HFFc6 (cell line): ENCODE data around the gene SLC25A21. TPM values are rescaled to one million over a fixed set of nuclear protein-coding genes. Genes with fewer than 3 reads are reported as not detected.
A peak's percentile ranks its signal among the peaks of the same experiment; 100 is the strongest.
"Not testable (repeated sequence)": the region's sequence is repeated elsewhere in the genome, so short reads cannot be mapped to it uniquely, and the experiment has no call there.

Experiments
- DNase-seq: peaks from one replicate; pipeline ENCODE4 v3.0.0-alpha.2; 2018
- H3K27ac Mint-ChIP-seq: 2 replicates; pipeline ENCODE4 v1.8.0; 2020; ENCODE audit warnings: mild to moderate bottlenecking, mixed read lengths
- H3K27me3 Mint-ChIP-seq: 2 replicates; pipeline ENCODE4 v1.8.0; 2021; ENCODE audit warnings: mild to moderate bottlenecking, moderate library complexity, mixed read lengths; ENCODE audit not compliant: insufficient read depth
- H3K36me3 Mint-ChIP-seq: 2 replicates; pipeline ENCODE4 v1.8.0; 2021; ENCODE audit warnings: low read depth, mixed read lengths
- H3K4me1 Mint-ChIP-seq: 2 replicates; pipeline ENCODE4 v1.8.0; 2020; ENCODE audit warnings: low read depth, mixed read lengths
- H3K4me3 Mint-ChIP-seq: 2 replicates; pipeline ENCODE4 v1.8.0; 2020; ENCODE audit warnings: mild to moderate bottlenecking, moderate library complexity, mixed read lengths
- H3K9me3 Mint-ChIP-seq: 2 replicates; pipeline ENCODE4 v1.8.0; 2020; ENCODE audit warnings: mild to moderate bottlenecking, mixed read lengths
- total RNA-seq, 6 experiments: library from RNA; stranded (reverse); fragmentation: NEBNext Ultra II Directional; extraction: Animal tissue kit (Norgen Biotek cat#: 25700); gene quantifications; 2 replicates in 1 of 6; 3 replicates in 5 of 6; pipeline ENCODE4 v1.2.3, GENCODE V29; 2021
- TF ChIP-seq, protein P1 (sequence below): fragments of 200-600 bp; sonication (generic); IDR thresholded peaks from 2 replicates; pipeline ENCODE4 v1.5.0; 2021; ENCODE audit warnings: antibody characterized with exemption, mild to moderate bottlenecking

SLC25A21 gene
- total RNA-seq, 6 experiments from 2014 or later, result 0.33 to 1.1 (median 0.47) TPM

DNA sequence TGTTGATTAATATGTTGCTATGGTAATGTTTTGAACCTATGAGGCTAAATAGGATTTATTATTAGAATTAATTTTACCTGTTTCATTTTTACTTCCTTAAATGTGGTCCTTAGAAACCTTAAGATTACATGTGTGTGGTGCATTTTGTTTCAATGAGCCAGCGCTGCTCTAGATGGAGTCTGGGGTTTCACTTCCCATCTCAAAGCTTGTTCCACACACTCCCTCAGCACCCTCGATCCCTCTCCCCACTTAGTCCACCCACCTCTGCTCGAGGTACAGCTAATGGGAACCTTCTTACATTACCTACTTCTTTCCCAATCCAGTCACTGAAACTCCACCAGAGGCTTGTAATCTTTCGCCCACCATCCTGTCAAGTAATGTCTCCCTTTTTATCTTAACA lies 305.5 kb downstream of the SLC25A21 start:
- no peak for DNase-seq
- H3K9me3 Mint-ChIP-seq, result no peaks in the 10 kb centered on the region
- peaks cover 10% of the 10 kb centered on the region for H3K27me3 Mint-ChIP-seq
- TF ChIP-seq, protein P1, sequence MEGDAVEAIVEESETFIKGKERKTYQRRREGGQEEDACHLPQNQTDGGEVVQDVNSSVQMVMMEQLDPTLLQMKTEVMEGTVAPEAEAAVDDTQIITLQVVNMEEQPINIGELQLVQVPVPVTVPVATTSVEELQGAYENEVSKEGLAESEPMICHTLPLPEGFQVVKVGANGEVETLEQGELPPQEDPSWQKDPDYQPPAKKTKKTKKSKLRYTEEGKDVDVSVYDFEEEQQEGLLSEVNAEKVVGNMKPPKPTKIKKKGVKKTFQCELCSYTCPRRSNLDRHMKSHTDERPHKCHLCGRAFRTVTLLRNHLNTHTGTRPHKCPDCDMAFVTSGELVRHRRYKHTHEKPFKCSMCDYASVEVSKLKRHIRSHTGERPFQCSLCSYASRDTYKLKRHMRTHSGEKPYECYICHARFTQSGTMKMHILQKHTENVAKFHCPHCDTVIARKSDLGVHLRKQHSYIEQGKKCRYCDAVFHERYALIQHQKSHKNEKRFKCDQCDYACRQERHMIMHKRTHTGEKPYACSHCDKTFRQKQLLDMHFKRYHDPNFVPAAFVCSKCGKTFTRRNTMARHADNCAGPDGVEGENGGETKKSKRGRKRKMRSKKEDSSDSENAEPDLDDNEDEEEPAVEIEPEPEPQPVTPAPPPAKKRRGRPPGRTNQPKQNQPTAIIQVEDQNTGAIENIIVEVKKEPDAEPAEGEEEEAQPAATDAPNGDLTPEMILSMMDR, result no peak
- H3K27ac Mint-ChIP-seq, result no peak overlapping the region
- H3K36me3 Mint-ChIP-seq, result no peaks in the 10 kb centered on the region
- no peak overlapping the region for H3K4me3 Mint-ChIP-seq
- no peaks in the 10 kb centered on the region for H3K4me1 Mint-ChIP-seq

DNA sequence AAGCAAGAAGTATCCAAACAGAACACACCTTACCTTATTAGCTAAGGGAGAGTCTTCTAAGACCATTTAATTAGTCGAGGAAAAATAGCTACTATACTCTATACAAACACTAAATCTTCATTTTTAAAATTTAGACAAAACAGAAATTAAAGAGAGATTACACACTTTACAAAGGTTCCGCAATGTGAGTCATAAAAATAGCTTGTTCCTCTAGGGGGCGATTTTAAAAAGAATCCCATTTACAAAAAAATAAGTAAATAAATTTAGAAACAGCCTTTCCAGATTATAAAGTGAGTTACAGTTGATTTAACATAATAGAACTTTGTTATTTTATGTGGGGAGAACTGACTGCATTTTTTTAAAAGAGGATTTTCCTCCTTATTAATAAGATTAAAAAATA lies 309.1 kb downstream of the SLC25A21 start:
- Mint-ChIP-seq H3K27ac (no peak overlapping the region), H3K9me3 (no peaks in the 10 kb centered on the region; the same call in 1 of the 2 replicates), H3K27me3 (peaks cover 16% of the 10 kb centered on the region), H3K36me3 (no peaks in the 10 kb centered on the region), H3K4me1 (no peaks in the 10 kb centered on the region), H3K4me3 (no peak overlapping the region)
- DNase-seq, result no peak
- TF ChIP-seq, protein P1, result peak; percentile 65

DNA sequence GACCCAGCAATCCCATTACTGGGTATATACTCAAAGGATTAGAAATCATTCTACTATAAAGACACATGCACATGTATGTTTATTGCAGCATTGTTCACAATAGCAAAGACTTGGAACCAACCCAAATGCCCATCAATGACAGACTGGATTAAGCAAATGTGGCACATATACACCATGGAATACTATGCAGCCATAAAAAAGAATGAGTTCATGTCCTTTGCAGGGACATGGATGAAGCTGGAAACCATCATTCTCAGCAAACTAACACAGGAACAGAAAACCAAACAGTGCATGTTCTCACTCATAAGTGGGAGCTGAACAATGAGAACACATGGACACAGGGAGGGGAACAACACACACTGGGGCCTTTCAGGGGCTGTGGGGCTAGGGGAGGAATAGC lies 310.2 kb downstream of the SLC25A21 start:
- H3K27ac Mint-ChIP-seq, H3K4me3 Mint-ChIP-seq, H3K9me3 Mint-ChIP-seq, H3K36me3 Mint-ChIP-seq, DNase-seq, H3K4me1 Mint-ChIP-seq: not testable (repeated sequence)
- H3K27me3 Mint-ChIP-seq, result peaks cover 14% of the 10 kb centered on the region

DNA sequence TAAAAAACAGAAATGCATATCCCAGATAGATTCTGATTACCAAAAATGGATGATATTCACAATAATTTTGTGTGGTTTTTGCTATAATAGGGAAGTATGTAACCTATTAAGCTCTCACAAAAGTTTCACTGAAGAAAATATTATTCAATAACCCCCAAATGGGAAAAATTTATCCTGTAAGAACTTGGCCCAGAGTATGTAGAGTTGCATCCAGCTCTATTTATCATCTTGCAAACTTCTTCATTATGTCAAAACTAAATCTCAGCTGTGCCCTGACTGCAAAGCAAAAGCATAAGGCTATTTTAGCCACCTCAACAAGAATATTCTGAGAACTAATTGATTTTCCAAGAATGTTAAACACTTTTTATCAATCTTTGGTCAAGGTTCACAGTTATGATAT lies 311.6 kb downstream of the SLC25A21 start:
- Mint-ChIP-seq H3K27me3 (peaks cover 14% of the 10 kb centered on the region), H3K9me3 (no peaks in the 10 kb centered on the region; the same call in 1 of the 2 replicates), H3K4me1 (no peaks in the 10 kb centered on the region), H3K36me3 (no peaks in the 10 kb centered on the region), H3K4me3 (no peak overlapping the region), H3K27ac (no peak overlapping the region)
- no peak for DNase-seq
- TF ChIP-seq, protein P1, result no peak

DNA sequence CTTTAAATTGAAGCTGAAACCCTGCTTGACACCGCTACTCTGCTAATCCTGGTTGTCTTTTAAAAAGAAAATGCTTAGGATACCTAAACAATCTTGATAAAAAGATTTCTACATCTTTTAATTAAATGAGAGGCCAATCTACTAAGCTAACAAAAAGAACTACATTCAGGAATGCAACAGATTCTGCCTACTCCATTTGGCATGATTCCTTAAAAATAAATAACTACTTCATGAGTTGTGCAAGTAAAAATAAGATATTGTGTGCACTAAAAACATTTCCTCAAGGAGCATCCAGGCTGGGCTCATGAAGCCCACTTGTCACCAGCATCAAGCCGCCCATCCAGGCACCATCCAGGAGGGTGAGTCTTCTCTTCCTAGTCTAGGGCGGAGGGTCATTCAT lies 313.3 kb downstream of the SLC25A21 start:
- TF ChIP-seq, protein P1, result no peak
- Mint-ChIP-seq H3K4me3 (no peak overlapping the region), H3K9me3 (no peaks in the 10 kb centered on the region; the same call in 1 of the 2 replicates), H3K27ac (no peak overlapping the region), H3K4me1 (no peaks in the 10 kb centered on the region), H3K27me3 (peaks cover 13% of the 10 kb centered on the region), H3K36me3 (no peaks in the 10 kb centered on the region)
- DNase-seq, result no peak

DNA sequence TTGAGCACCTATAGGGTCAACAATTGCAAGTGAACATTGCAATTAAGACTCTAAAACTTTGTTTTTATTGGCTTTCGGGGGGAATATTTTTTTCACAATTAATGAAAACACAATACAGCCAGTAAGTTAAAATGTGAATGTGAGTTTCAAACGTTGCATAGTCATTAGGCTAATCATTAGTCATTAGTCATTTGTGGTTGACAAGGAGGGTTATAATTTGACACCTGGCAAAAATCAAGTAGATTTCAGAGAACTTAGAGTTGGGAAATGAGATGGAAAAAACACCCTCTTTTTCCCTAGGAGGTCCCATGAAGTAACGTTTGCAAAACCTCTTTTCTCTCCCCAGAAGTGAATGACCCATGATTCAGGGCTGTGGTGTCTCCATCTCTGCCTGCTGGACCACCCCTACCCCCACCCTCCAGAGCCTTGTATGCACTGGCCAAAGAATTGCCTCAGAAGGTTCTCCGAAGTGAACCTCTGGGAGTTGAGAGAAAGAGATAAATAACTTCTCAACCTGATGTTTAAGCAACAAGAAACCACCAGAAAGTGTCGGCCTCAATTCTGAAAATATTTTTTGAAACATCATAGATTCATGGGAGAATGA lies 314.5 kb downstream of the SLC25A21 start:
- no peaks in the 10 kb centered on the region for H3K36me3 Mint-ChIP-seq
- no peaks in the 10 kb centered on the region for H3K4me1 Mint-ChIP-seq
- TF ChIP-seq, protein P1, result no peak
- no peak for DNase-seq
- no peak overlapping the region for H3K27ac Mint-ChIP-seq
- no peak overlapping the region for H3K4me3 Mint-ChIP-seq
- no peaks in the 10 kb centered on the region; the same call in 1 of the 2 replicates for H3K9me3 Mint-ChIP-seq
- H3K27me3 Mint-ChIP-seq, result peaks cover 13% of the 10 kb centered on the region
